NCI-H2171 (cell line): ENCODE results near the gene RABGAP1L.
"Not testable (repeated sequence)": the region's sequence is repeated elsewhere in the genome, so short reads cannot be mapped to it uniquely, and the experiment has no call there.

ENCODE experiments used
- DNase-seq: peaks from one replicate; lab custom pipeline; 2025; lab: John Stamatoyannopoulos, UW

The RABGAP1L gene

GRCh38 chr1:174366946-174367345 is 207.6 kb downstream of the RABGAP1L start:
- DNase-seq: no peak

GRCh38 chr1:174367892-174368291 is 208.6 kb downstream of the RABGAP1L start:
- no peak for DNase-seq

DNA sequence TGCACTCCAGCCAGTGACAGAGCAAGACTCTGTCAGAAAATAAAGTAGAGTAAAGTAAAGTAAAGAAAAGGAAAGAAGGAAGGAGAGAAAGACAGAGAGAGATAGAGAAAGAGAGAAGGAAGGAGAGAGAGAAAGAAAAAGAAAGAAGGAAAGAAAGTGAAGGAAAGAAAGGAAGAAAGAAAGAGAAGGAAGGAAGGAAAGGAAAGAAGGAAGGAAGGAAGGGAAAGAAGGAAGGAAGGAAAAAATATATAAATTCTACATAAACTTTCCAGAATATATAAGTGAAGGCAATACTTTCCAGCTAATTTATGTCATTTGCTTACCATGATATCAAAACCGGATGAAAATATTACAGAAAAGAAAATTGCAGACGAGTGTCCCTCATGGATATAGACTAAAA is 216.7 kb downstream of the RABGAP1L start:
- DNase-seq: no peak

GRCh38 chr1:174391716-174392115 is 232.4 kb downstream of the RABGAP1L start:
- no peak for DNase-seq

GRCh38 chr1:174393885-174394284 is 234.6 kb downstream of the RABGAP1L start:
- DNase-seq: no peak

GRCh38 chr1:174397261-174397660 is 237.9 kb downstream of the RABGAP1L start:
- no peak for DNase-seq

DNA sequence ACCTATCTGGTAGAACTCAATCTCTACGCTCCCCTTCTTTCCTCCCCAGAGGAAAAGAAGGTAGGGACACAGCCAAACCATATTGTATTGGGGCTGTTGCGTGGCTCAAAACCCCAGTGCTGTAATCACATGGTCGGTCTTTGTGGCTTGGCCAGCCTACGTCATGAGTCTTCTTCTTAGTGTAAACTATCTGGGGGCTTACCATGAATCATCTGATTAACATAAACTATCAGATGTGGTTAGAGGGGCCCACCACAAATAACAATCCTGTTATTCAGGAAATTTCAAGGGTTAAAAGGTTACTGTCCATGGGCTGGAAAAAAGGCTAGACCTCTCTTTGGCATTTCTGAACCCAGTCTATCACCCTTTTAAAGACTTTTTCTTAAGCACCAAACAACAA is 238.9 kb downstream of the RABGAP1L start:
- DNase-seq: no peak

DNA sequence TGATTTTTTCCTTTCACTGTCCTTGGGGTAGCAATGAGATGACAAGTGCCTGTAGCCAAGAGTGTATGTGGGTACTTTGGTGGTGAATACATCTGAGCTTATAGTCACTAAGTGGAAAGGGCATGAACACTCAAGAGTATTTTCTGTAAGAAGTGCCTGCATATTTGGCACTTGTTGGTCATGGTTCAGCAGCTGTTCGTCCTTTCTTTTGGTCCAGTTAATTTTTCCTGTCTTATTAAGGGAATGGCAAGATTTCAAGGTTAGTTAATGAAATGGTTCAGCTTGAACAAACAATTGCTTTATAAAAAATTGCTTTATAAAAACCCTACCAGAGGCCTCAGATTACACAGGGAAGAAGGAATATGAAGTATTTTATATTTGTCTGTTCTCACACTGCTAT is 239.9 kb downstream of the RABGAP1L start:
- DNase-seq: no peak

- DNase-seq: no peak
Observed at GRCh38 chr1:174401075-174401474, 241.8 kb downstream of the RABGAP1L start.

DNA sequence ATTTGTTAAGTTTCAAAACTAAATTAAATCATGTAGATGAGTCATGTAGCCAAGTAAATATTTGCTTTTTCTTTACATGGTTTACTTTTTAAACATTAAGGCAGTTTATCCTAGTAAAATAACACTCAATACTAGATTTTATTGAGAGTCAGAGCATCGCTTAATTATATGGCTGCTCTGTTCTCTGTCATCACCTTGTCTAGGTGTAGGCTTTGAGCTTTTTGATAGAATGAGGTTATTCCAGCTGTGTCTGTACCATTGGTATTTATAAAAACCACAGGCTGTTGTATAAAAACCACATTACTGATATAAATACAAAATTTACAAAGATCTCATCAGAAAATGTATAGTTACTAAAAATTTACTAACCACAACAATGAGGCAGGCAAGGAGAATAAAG is 245.9 kb downstream of the RABGAP1L start:
- no peak for DNase-seq

DNA sequence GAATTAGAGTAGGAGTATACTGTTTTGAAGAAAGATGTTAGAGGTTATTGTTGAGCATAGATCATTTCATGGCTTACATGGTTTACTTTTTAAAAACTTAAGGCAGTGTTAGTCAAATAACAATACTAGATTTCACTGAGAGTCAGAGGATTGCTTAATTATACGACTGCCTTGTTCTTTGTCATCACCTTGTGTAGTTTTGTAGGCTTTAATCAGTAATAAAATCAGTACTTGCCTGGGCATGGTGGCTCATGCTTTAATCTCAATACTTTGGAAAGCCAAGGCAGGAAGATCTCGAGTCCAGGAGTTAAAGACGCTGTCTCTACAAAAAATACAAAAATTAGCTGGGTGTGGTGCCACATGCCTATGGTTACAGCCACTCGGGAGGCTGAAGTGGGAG is 247.1 kb downstream of the RABGAP1L start:
- no peak for DNase-seq

DNA sequence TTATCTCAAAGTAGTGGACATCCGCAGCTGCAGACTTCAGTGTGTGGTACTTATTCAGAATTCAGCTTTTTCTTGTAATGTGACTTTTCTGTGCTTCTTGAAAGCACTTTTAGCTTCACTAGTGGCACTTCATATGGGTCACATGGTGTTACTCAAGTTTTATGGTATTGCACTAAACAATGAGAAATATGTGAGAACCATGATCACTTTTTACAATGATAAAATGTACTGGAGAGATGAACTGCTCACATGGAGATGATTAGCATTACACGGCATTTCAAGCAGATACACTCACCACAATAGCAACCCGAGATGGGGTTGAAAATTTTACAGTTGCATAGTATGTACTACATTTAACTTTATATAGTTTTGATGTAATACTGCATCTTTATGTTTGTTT is 248.3 kb downstream of the RABGAP1L start:
- no peak for DNase-seq

DNA sequence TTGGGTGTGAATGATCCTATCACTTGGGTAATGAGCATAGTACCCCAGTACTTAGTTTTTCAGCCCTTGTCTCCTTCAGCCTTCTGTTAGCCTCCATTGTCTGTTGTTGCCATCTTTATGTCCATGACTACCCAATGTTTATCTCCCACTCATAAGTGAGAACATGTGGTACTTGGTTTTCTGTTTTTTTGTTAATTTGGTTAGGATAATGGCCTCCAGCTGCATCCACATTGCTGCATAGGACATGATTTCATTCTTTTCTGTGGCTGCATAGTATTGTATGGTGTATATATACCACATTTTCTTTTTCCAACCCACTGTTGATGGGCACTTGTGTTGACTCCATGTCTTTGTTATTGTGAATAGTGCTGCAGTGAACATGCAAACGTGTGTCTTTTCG is 248.8 kb downstream of the RABGAP1L start:
- no peak for DNase-seq

GRCh38 chr1:174409801-174410200 is 250.5 kb downstream of the RABGAP1L start:
- not testable (repeated sequence) for DNase-seq

GRCh38 chr1:174413632-174414031 is 254.3 kb downstream of the RABGAP1L start:
- no peak for DNase-seq

DNA sequence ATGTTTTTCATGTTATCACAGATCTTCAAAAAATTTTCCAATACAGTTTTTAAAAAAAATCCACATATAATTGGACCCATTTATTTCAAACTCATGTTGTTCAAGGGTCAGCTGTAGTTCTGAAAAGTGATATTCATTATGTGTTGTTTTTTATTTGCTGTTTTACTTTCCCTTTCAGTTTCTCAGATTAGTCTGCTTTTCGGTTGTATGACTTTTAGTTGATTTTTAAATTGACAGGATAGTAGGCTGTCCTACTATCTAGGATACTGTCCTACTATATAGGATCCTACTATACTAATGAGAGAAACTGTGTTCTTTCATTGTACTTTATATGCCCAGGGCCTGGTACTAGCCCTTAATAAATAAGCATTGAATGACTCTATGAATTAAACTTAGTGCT is 254.9 kb downstream of the RABGAP1L start:
- no peak for DNase-seq

- DNase-seq: no peak
Observed at GRCh38 chr1:174415506-174415905, 256.2 kb downstream of the RABGAP1L start.

- DNase-seq: no peak
Observed at GRCh38 chr1:174417921-174418320, 258.6 kb downstream of the RABGAP1L start.

DNA sequence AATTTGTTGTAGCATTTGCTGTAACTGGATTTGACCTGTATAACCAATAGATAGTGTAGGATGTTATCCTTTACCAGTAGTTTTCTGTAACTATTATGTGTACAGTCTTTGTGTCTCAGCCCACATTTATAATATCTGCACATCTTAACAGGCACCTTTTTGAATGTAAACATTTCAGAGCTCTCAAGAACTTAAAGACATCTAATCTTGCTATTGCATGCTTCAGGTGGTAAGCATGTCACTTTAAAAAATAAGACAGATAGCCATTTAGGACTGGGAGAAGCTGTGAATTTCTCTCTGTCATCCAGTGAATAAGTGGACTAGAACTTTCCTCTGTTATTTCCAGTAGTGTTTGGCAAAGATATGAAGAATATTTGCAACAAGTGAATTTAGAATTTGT is 265.8 kb downstream of the RABGAP1L start:
- DNase-seq: no peak

- no peak for DNase-seq
Observed at GRCh38 chr1:174426153-174426552, 266.8 kb downstream of the RABGAP1L start.

DNA sequence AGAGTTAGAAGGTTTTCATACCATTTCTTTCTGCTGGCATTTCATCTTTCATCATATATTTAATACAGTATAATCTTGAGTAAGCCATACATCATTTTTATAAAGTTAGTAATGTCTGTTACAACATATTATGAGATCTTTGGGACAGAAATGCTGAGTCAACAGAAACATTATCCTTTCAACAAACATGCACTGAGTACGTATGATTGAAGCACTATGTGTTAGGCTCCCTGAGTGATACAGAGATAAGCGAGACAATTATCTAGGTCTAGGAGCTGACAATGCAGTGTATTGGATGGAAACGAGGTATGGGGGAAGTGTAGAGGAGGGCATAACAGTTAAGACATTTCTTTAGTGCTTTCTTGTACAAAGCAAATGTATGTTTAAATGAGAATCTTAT is 268.7 kb downstream of the RABGAP1L start:
- DNase-seq: no peak

DNA sequence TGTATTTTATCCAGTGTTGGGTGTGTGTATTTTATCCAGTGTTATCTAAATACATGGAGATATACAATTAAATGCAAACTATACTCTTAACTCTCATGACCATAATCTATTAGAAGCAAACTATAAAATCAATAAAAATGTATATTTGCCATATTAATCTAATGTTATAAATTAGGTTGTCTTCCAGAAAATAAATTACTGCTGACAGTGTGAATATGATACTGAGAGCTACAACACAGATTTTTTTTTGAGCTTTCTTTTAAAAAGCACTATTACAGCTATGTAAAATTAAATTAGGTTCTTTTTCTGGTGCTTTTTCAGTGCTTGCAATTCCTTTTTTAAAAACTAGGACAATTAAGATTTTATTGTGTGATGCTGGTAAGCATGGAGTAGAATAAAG is 269.4 kb downstream of the RABGAP1L start:
- no peak for DNase-seq

DNA sequence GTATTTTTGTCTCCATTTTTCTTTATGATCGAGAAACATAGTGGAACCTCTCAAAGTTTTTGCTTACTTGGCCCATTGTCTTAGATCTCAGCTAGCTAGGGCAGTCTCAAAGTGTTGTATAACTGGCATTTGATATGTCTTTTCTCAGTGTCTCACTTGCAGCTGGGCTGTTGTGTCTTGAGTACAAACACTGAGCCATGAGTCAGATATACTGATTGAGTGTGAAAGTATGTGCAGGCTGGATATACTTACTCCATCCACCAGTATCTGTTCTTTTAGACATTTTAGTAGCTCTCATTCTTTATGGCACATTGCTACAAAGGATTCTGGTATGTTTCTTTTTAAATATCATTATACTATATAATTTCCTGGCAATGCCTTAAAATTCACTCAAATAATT is 274.1 kb downstream of the RABGAP1L start:
- DNase-seq: no peak

DNA sequence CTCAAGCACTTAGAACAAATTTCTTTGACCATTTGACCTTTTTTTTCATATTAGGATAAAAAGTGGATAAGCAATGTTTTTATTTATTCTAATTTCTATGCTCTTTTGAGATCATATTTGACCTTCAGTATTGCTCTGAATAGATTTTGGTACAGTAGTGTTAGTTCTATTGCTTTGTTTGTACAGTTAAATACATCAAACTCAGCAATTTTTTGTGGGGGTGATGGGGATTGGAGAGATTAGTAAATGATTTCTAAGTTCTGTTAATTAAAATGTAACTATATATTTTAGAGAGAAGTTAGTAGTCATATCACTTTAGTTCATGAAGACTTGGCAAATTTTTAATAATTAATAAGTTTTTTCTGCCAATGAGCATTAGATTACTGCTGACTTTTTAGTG is 286.0 kb downstream of the RABGAP1L start:
- no peak for DNase-seq

- DNase-seq: no peak
Observed at GRCh38 chr1:174445817-174446216, 286.5 kb downstream of the RABGAP1L start.
